Activated CD4-positive, alpha-beta T cell treated with anti-CD3 and anti-CD28 coated beads, Interleukin-2, amount 50 U/mL, for 1 hour (primary cell): ENCODE data around the gene GSAP.

Experiments
- DNase-seq: peaks from one replicate; pipeline ENCODE4 v3.0.0-alpha.2; 2020

GSAP gene

GRCh38 chr7:77326131-77326530 is 90.0 kb downstream of the GSAP start:
- no peak for DNase-seq

- DNase-seq: no peak
Measured at GRCh38 chr7:77321300-77321699, 94.8 kb downstream of the GSAP start.

- no peak for DNase-seq
Measured at GRCh38 chr7:77320714-77321113, 95.4 kb downstream of the GSAP start.

GRCh38 chr7:77320137-77320536 is 96.0 kb downstream of the GSAP start:
- no peak for DNase-seq

- no peak for DNase-seq
Measured at GRCh38 chr7:77318019-77318418, 98.1 kb downstream of the GSAP start.

GRCh38 chr7:77316219-77316978 is 99.8 kb downstream of the GSAP start:
- no peak for DNase-seq

- DNase-seq: no peak
Measured at GRCh38 chr7:77315182-77315591, 101.0 kb downstream of the GSAP start.

- no peak for DNase-seq
Measured at GRCh38 chr7:77313876-77314480, 102.2 kb downstream of the GSAP start.

- no peak for DNase-seq
Measured at GRCh38 chr7:77313085-77313484, 103.1 kb downstream of the GSAP start.

- no peak for DNase-seq
Measured at GRCh38 chr7:77310982-77311381, 105.2 kb downstream of the GSAP start.

GRCh38 chr7:77309714-77310220 is 106.4 kb downstream of the GSAP start:
- DNase-seq: no peak

- no peak for DNase-seq
Measured at GRCh38 chr7:77308792-77309191, 107.4 kb downstream of the GSAP start.

GRCh38 chr7:77306231-77307067 is 109.7 kb downstream of the GSAP start:
- DNase-seq: no peak

GRCh38 chr7:77295549-77295948 is 120.6 kb downstream of the GSAP start:
- DNase-seq: no peak

GRCh38 chr7:77293046-77293445 is 123.1 kb downstream of the GSAP start:
- no peak for DNase-seq

GRCh38 chr7:77290425-77290824 is 125.7 kb downstream of the GSAP start:
- DNase-seq: no peak

- DNase-seq: no peak
Measured at GRCh38 chr7:77289387-77289786, 126.8 kb downstream of the GSAP start.

- no peak for DNase-seq
Measured at GRCh38 chr7:77288676-77289320, 127.4 kb downstream of the GSAP start.

- DNase-seq: no peak
Measured at GRCh38 chr7:77284616-77285015, 131.5 kb downstream of the GSAP start.

GRCh38 chr7:77284005-77284404 is 132.1 kb downstream of the GSAP start:
- no peak for DNase-seq

GRCh38 chr7:77282897-77283296 is 133.3 kb downstream of the GSAP start:
- no peak for DNase-seq

- DNase-seq: no peak
Measured at GRCh38 chr7:77281780-77282478, 134.2 kb downstream of the GSAP start.
